ENCODE data around the gene RBM15B.

The RBM15B gene

DNA sequence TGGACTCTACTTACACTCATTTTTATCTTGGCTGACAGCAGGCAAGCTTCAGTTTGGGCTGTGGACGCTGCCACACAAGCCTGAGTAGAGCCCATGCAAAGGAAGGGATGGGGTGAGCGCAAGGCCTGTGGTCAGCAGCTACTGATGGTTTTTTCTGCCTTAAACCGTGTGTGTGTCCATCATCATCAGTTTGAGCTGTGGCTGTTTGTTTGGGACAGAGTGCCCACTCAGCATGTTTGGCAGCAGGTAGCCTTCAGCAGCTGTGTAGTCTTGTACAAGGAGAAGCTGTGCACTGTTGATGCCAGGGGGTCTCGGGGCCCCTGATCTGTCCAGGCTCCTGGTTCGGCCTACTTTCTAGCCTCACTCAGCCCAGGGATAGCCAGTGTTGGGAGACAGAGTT lies 3.5 kb downstream of the RBM15B start (continued):
- TF ChIP-seq, protein P1, sequence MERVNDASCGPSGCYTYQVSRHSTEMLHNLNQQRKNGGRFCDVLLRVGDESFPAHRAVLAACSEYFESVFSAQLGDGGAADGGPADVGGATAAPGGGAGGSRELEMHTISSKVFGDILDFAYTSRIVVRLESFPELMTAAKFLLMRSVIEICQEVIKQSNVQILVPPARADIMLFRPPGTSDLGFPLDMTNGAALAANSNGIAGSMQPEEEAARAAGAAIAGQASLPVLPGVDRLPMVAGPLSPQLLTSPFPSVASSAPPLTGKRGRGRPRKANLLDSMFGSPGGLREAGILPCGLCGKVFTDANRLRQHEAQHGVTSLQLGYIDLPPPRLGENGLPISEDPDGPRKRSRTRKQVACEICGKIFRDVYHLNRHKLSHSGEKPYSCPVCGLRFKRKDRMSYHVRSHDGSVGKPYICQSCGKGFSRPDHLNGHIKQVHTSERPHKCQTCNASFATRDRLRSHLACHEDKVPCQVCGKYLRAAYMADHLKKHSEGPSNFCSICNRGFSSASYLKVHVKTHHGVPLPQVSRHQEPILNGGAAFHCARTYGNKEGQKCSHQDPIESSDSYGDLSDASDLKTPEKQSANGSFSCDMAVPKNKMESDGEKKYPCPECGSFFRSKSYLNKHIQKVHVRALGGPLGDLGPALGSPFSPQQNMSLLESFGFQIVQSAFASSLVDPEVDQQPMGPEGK (CRISPR knock-in tag; IDR thresholded peaks at IDR 0.05; ENCODE audit: borderline replicate concordance), result no peak

DNA sequence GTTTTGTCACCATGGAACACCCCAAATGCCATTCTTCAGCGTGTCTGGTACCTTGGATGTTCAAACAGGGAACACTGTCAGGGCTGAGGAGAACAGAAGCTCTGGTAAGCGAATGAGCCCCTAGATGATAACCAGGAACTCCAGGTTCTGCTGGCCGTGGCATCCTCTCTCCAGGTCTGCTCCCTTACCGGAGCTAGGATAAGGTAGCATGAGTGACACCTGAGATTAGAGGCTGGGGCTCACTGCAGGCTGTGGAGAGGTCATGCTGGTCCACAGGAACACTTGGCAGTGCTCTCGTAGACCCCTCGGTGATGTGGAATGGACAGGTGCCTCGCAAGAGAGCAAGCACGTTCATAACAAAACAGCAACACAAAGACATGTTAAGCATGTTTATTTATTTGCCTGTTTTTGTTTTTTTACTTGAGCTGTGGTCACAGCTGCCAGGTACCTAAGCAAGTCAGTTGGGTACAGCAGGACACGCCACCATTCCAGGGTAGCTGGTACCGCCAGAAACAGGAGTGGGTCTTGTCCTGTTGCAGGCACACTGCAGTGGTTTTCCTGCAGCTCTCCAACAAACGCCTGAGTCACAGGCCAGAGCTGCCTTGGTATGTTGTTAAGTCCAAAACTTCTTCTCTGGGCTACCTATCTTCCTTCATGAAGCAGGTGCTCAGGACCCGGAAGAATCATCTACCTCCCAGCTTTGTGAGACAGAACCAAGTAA lies 4.6 kb downstream of the RBM15B start:
- no peak for TF ChIP-seq PPARA (CRISPR knock-in tag; IDR thresholded peaks at IDR 0.05; ENCODE audit: borderline replicate concordance)
- no peak for TF ChIP-seq ESRRG (CRISPR knock-in tag; IDR thresholded peaks at IDR 0.05)
- no peak for ATAC-seq

DNA sequence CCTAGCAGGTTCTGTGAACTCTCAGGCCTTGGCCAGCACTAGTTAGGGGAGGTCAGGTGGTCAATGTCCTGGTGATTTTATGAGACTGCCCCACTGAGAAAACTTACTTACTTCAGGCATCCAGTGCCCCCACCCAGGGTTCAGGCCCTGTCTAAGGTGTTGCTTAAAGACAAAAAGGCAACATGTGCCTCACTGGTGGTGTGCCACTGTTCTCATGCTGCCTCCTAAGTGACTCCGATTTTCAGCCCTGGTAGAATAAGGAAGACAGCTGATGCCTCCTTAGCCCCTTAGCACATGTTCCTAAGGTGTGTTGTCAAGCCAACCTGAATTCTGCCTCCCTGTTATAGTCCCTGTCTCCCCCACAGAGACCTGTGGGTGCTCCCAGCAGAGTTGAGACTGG lies 5.3 kb downstream of the RBM15B start:
- ATAC-seq, result no peak
- no peak for TF ChIP-seq ZFP30 (CRISPR knock-in tag; IDR thresholded peaks at IDR 0.05)
- no peak for TF ChIP-seq PPARA (CRISPR knock-in tag; IDR thresholded peaks at IDR 0.05; ENCODE audit: borderline replicate concordance)
- TF ChIP-seq, protein P2, sequence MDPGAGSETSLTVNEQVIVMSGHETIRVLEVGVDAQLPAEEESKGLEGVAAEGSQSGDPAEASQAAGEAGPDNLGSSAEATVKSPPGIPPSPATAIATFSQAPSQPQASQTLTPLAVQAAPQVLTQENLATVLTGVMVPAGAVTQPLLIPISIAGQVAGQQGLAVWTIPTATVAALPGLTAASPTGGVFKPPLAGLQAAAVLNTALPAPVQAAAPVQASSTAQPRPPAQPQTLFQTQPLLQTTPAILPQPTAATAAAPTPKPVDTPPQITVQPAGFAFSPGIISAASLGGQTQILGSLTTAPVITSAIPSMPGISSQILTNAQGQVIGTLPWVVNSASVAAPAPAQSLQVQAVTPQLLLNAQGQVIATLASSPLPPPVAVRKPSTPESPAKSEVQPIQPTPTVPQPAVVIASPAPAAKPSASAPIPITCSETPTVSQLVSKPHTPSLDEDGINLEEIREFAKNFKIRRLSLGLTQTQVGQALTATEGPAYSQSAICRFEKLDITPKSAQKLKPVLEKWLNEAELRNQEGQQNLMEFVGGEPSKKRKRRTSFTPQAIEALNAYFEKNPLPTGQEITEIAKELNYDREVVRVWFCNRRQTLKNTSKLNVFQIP (CRISPR knock-in tag; IDR thresholded peaks at IDR 0.05; ENCODE audit: borderline replicate concordance, low read depth), result no peak
- no peak for TF ChIP-seq ZNF565 (CRISPR knock-in tag; conservative IDR thresholded peaks at IDR 0.05; ENCODE audit: low read depth)
- TF ChIP-seq SNAI2 (CRISPR knock-in tag; IDR thresholded peaks at IDR 0.05), result no peak
- TF ChIP-seq ZNF8 (CRISPR knock-in tag; IDR thresholded peaks at IDR 0.05), result no peak
- TF ChIP-seq TCF4 (CRISPR knock-in tag; IDR thresholded peaks at IDR 0.05; ENCODE audit: borderline replicate concordance), result no peak
- no peak for TF ChIP-seq OSR1 (CRISPR knock-in tag; IDR thresholded peaks at IDR 0.05)
- TF ChIP-seq, protein P3, sequence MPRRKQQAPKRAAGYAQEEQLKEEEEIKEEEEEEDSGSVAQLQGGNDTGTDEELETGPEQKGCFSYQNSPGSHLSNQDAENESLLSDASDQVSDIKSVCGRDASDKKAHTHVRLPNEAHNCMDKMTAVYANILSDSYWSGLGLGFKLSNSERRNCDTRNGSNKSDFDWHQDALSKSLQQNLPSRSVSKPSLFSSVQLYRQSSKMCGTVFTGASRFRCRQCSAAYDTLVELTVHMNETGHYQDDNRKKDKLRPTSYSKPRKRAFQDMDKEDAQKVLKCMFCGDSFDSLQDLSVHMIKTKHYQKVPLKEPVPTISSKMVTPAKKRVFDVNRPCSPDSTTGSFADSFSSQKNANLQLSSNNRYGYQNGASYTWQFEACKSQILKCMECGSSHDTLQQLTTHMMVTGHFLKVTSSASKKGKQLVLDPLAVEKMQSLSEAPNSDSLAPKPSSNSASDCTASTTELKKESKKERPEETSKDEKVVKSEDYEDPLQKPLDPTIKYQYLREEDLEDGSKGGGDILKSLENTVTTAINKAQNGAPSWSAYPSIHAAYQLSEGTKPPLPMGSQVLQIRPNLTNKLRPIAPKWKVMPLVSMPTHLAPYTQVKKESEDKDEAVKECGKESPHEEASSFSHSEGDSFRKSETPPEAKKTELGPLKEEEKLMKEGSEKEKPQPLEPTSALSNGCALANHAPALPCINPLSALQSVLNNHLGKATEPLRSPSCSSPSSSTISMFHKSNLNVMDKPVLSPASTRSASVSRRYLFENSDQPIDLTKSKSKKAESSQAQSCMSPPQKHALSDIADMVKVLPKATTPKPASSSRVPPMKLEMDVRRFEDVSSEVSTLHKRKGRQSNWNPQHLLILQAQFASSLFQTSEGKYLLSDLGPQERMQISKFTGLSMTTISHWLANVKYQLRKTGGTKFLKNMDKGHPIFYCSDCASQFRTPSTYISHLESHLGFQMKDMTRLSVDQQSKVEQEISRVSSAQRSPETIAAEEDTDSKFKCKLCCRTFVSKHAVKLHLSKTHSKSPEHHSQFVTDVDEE (CRISPR knock-in tag; IDR thresholded peaks at IDR 0.05), result no peak
- TF ChIP-seq ARNTL (CRISPR knock-in tag; IDR thresholded peaks at IDR 0.05; ENCODE audit: borderline replicate concordance, low read depth), result no peak
- no peak for TF ChIP-seq TOX (CRISPR knock-in tag; IDR thresholded peaks at IDR 0.05; ENCODE audit: borderline replicate concordance)
- TF ChIP-seq, protein P1 (CRISPR knock-in tag; IDR thresholded peaks at IDR 0.05; ENCODE audit: borderline replicate concordance), result no peak
- no peak for TF ChIP-seq ISL1 (CRISPR knock-in tag; IDR thresholded peaks at IDR 0.05)
- no peak for TF ChIP-seq ZFP3 (CRISPR knock-in tag; IDR thresholded peaks at IDR 0.05)
- no peak for TF ChIP-seq ESRRG (CRISPR knock-in tag; IDR thresholded peaks at IDR 0.05)
- TF ChIP-seq, protein P4, sequence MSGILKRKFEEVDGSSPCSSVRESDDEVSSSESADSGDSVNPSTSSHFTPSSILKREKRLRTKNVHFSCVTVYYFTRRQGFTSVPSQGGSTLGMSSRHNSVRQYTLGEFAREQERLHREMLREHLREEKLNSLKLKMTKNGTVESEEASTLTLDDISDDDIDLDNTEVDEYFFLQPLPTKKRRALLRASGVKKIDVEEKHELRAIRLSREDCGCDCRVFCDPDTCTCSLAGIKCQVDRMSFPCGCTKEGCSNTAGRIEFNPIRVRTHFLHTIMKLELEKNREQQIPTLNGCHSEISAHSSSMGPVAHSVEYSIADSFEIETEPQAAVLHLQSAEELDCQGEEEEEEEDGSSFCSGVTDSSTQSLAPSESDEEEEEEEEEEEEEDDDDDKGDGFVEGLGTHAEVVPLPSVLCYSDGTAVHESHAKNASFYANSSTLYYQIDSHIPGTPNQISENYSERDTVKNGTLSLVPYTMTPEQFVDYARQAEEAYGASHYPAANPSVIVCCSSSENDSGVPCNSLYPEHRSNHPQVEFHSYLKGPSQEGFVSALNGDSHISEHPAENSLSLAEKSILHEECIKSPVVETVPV (CRISPR knock-in tag; IDR thresholded peaks at IDR 0.05), result no peak

DNA sequence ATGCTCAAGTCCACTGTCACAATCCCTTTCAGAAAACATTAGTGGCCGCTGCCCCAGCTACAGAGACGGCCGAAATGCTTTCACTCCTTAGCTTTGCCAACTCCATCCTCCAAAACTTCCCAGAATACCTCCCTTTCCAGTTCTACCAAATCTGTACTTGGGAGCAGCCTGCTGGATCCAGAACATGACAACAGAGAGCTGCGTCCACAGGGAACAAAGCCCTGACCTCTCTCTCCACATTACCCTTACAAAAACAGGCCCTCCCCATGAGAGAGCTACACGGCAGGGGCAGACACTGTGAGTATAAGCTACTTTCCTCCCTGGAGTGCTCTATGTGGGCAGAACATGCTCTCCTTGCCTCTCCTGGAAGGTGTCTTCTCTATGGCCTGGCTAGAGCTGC lies 6.3 kb downstream of the RBM15B start:
- no peak for ATAC-seq

More for the DNA sequence above, 6.3 kb downstream of the RBM15B start:
- no peak for TF ChIP-seq SNAI2 (CRISPR knock-in tag; IDR thresholded peaks at IDR 0.05)
- TF ChIP-seq, protein P3 (CRISPR knock-in tag; IDR thresholded peaks at IDR 0.05), result no peak
